ENCODE data around the gene L1CAM. TPM values are rescaled to one million over a fixed set of nuclear protein-coding genes. Genes with fewer than 3 reads are reported as not detected.

L1CAM gene
- polyA plus RNA-seq, 3 donors from 2014 or later = not detected

DNA sequence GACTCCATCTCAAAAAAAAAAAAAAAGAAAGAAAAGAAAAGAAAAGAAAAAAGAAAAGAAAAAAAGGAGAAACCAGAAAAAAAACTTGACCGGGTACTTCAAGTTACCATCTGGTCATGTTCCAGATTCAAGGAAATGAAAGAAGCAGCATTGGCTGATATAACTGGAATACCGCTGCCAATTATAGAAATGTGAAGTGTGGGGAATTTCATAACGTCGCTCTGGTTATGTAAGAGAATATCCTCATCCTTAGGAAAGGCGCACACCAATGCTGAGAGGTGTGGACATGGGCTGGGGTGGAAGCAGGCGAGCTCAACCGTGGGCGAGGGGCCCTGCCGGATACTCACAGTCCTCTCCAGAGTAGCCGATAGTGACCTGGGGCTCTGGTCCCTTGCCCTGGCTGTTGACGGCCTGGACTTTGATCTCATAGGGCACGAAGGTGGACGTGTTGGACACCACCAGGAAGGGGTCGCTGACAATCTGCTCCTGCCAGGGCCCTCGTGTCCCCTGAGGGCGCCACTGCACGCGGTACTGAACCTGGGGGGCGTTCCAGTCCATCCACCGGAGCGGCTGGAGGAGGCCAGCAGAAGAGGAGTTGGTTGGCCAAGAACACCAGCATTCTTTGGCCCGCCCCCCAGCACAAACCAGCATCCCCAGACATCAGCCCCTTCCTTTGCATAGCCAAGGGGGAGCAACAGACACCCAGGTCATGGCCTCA is 19.5 kb downstream of the L1CAM start:
- H3K4me1 Mint-ChIP-seq = no peaks in the 10 kb centered on the region
- H3K9me3 Mint-ChIP-seq = no peaks in the 10 kb centered on the region
- H3K27ac Mint-ChIP-seq = no peak overlapping the region
- no peaks in the 10 kb centered on the region for H3K36me3 Mint-ChIP-seq
- no peak for DNase-seq
- H3K4me3 Mint-ChIP-seq = no peak overlapping the region
- peaks cover 0 to 4% (median 0%) of the 10 kb centered on the region in 3 donors for H3K27me3 Mint-ChIP-seq (ENCODE audit: low read depth in 3 of 3)

GRCh38 chrX:153865685-153866084 is 20.3 kb downstream of the L1CAM start:
- Mint-ChIP-seq H3K9me3 (no peaks in the 10 kb centered on the region), H3K4me3 (no peak overlapping the region)

GRCh38 chrX:153865321-153865580 is 20.7 kb downstream of the L1CAM start:
- no peak overlapping the region for H3K4me3 Mint-ChIP-seq
- H3K4me1 Mint-ChIP-seq = no peaks in the 10 kb centered on the region
- peaks cover 0 to 3% (median 0%) of the 10 kb centered on the region in 3 donors for H3K27me3 Mint-ChIP-seq (ENCODE audit: low read depth in 3 of 3)
- H3K36me3 Mint-ChIP-seq = no peaks in the 10 kb centered on the region
- H3K9me3 Mint-ChIP-seq = no peaks in the 10 kb centered on the region
- H3K27ac Mint-ChIP-seq = no peak overlapping the region
- DNase-seq = no peak

More at GRCh38 chrX:153865685-153866084, 20.3 kb downstream of the L1CAM start:
- Mint-ChIP-seq H3K4me1 (no peaks in the 10 kb centered on the region), H3K27ac (no peak overlapping the region), H3K36me3 (no peaks in the 10 kb centered on the region), H3K27me3 (ENCODE audit: low read depth in 3 of 3) (peaks cover 0 to 5% (median 0%) of the 10 kb centered on the region in 3 donors)
- DNase-seq = no peak

DNA sequence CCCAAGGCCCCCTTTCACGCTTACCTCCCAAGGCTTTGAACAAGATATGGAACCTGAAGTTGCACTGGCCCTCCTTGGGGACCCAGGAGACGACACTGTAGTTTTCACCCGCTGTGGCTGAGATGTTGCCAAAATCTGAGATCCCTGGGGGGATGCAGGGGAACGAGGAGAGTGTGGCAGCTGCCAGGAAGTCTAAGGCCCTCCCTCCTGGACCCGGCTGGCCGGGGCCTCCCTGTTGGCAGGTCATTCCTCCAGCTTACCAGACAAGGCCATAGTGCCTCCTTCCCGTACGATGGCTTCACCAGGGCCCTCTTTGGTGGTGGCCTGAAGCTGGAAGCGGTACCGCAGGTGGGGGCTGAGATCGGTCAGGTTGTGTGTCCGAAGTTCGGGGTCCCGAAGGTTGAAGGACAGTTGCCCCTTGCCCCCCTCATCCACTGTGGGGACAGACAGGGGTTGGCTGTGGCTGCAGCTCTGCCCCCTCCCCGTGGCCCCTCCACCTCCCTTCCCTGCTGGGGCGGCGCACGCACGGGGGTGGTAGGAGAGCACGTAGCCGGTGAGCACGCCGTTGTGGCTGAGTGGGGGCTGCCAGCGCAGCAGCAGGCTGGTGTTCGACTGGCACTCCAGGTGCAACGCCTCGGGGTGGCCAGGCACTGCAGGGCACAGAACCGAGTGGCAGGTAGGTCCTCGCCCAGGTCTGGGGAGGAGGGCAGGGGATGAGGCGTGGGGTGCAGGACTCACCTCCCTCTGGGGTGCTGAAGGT is 21.2 kb downstream of the L1CAM start:
- Mint-ChIP-seq H3K27ac (no peak overlapping the region), H3K27me3 (ENCODE audit: low read depth in 3 of 3) (peaks cover 0 to 3% (median 2%) of the 10 kb centered on the region in 3 donors), H3K36me3 (no peaks in the 10 kb centered on the region), H3K4me1 (no peaks in the 10 kb centered on the region), H3K4me3 (no peak overlapping the region), H3K9me3 (no peaks in the 10 kb centered on the region)
- no peak for DNase-seq

DNA sequence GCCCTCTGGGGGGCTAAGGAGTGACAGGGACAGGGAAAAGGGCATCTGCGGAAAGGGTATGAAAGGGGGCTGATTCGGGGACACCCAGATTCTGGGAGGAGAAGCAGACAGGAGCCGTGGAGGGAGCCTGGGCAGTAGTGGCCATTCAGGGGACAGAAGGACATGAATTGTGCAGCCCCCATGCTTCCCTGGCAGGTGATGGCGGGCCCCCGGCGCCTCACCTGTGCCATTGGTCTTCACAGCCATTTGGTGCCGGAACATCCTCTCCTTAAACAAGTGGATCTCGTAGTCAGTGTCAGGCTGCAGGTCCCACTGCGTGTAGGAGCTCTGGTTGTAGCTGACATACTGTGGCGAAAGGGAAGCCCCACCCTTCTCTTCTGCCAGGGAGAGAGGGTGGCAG is 21.9 kb downstream of the L1CAM start:
- H3K4me3 Mint-ChIP-seq = no peak overlapping the region
- DNase-seq = no peak
- no peaks in the 10 kb centered on the region for H3K36me3 Mint-ChIP-seq
- H3K9me3 Mint-ChIP-seq = no peaks in the 10 kb centered on the region
- H3K27me3 Mint-ChIP-seq (ENCODE audit: low read depth in 3 of 3) = peaks cover 0 to 7% (median 5%) of the 10 kb centered on the region in 3 donors
- no peak overlapping the region for H3K27ac Mint-ChIP-seq
- no peaks in the 10 kb centered on the region for H3K4me1 Mint-ChIP-seq

- H3K9me3 Mint-ChIP-seq = no peaks in the 10 kb centered on the region
- no peaks in the 10 kb centered on the region for H3K36me3 Mint-ChIP-seq
- H3K4me1 Mint-ChIP-seq = no peaks in the 10 kb centered on the region
- H3K27me3 Mint-ChIP-seq (ENCODE audit: low read depth in 3 of 3) = peaks cover 0 to 7% (median 5%) of the 10 kb centered on the region in 3 donors
- H3K4me3 Mint-ChIP-seq = no peak overlapping the region
- H3K27ac Mint-ChIP-seq = no peak overlapping the region
- no peak for DNase-seq
Observed at GRCh38 chrX:153863251-153863991, 22.6 kb downstream of the L1CAM start.

DNA sequence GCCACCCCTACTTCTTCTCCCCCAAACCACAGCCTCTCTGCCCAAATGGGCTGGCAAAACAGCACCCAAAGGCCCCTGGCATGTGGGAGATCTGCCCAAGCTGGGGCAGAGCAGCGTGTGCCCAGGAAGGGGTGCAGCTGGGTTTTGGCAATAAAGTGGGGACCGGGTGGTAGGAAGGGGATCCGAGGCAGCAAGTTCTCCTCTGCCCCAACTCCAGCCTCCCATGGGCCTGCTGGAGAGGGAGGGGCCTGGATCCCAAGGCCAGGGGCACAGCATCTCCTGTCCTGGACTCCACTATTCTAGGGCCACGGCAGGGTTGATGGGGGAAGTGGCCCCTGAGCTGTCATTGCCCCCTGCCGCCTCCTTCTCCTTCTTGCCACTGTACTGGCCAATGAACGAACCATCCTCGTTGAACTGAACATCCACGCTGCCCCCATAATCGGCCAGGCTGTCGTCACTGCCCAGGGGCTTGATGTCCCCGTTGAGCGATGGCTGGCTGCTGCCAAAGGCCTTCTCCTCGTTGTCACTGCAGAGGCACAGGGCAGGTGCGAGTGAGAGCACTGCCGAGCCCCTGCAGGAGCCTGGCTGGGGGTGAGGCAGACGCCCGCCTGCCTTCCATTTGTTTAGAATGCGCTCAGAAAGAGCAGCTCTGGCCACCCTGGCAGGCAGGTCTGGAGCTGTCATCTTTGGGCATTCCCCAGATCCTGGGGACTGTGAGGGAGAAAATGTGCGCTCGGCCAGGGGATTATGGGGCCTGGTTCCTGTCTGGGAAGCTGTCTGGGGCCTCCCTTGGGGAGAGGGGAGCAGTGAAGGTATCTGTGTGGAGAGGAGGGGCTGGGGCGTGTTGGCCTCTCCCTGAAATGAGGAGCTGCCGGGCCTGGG is 23.4 kb downstream of the L1CAM start:
- H3K27me3 Mint-ChIP-seq (ENCODE audit: low read depth in 3 of 3) = peaks cover 4 to 8% (median 7%) of the 10 kb centered on the region in 3 donors
- H3K9me3 Mint-ChIP-seq = no peaks in the 10 kb centered on the region
- H3K27ac Mint-ChIP-seq = no peak overlapping the region
- no peak overlapping the region for H3K4me3 Mint-ChIP-seq
- peaks cover 4 to 5% of the 10 kb centered on the region in 2 donors for H3K4me1 Mint-ChIP-seq
- H3K36me3 Mint-ChIP-seq = no peaks in the 10 kb centered on the region
- DNase-seq = no peak

DNA sequence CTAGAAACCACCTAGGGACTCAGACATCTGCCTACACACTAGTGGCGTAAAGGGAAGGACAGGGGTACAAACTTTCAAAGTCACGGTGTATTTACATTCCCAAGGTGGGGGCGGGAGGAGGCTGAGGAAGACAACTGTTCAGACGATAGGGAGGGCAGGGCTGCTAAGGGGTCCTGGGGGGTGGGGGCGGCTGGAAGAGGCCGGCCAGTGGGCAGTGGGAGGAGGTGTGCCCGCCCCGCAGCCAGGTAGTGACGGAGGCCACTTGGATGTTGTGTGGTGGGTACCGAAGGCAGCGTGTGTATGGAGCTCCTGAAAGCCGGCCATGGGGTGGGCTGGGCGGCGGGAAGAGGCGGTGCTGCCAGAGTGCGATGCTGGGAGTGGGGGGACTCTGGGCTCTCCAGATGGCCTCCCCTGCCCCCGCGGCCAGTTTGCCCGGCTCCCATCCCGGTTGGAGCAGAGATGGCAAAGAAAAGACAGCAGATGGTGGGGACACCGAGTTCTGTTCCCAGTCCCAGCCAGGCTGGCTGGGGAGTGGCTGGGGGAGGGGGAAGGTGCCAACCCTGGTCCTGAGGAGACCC is 24.2 kb downstream of the L1CAM start:
- no peaks in the 10 kb centered on the region for H3K36me3 Mint-ChIP-seq
- no peak for DNase-seq
- no peak overlapping the region for H3K27ac Mint-ChIP-seq
- peaks cover 10 to 12% of the 10 kb centered on the region in 2 donors for H3K4me1 Mint-ChIP-seq
- H3K4me3 Mint-ChIP-seq = no peak overlapping the region
- peaks cover 7 to 12% (median 7%) of the 10 kb centered on the region in 3 donors for H3K27me3 Mint-ChIP-seq (ENCODE audit: low read depth in 3 of 3)
- no peaks in the 10 kb centered on the region for H3K9me3 Mint-ChIP-seq

GRCh38 chrX:153861151-153861550 is 24.8 kb downstream of the L1CAM start:
- H3K4me1 Mint-ChIP-seq = peaks cover 17 to 19% of the 10 kb centered on the region in 2 donors
- no peaks in the 10 kb centered on the region for H3K36me3 Mint-ChIP-seq
- H3K4me3 Mint-ChIP-seq = no peak overlapping the region
- H3K27me3 Mint-ChIP-seq (ENCODE audit: low read depth in 3 of 3) = peaks cover 7 to 13% (median 9%) of the 10 kb centered on the region in 3 donors
- H3K27ac Mint-ChIP-seq = no peak overlapping the region
- no peak for DNase-seq
- no peaks in the 10 kb centered on the region for H3K9me3 Mint-ChIP-seq

DNA sequence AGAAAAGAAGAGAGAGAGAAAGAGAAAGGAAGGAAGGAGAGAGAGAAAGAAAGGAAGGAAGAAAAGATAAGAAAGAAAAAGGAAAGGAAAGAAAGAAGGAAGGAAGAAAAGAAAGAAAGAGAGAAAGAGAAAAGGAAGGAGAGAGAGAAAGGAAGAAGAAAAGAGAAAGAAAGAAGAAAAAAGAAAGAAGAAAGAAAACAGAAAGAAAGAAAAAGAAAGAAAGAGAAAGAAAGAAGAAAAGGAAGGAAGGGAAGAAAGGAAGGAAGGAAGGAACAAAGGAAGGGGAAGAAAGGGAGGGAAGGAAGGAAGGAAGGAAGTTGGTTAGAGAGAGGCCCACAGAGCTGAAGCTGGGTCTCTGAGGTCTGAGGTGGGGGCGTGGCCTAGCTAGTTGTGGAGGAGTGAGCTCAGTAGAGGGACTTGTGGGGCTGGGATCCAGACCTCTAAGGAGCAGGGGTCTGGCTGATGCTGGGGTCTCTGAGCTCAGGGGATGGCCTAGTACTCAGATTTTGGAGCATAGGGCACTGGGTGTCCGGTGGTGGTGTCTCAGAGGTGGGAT is 28.5 kb downstream of the L1CAM start:
- no peak for DNase-seq
- no peak overlapping the region for H3K27ac Mint-ChIP-seq
- H3K9me3 Mint-ChIP-seq = no peaks in the 10 kb centered on the region
- H3K27me3 Mint-ChIP-seq (ENCODE audit: low read depth in 3 of 3) = peaks cover 9 to 24% (median 10%) of the 10 kb centered on the region in 3 donors
- H3K4me1 Mint-ChIP-seq = peaks cover 20% of the 10 kb centered on the region in 2 donors
- H3K36me3 Mint-ChIP-seq = no peaks in the 10 kb centered on the region
- no peak overlapping the region for H3K4me3 Mint-ChIP-seq

- no peaks in the 10 kb centered on the region for H3K36me3 Mint-ChIP-seq
- DNase-seq = no peak
- peaks cover 7 to 28% (median 11%) of the 10 kb centered on the region in 3 donors for H3K27me3 Mint-ChIP-seq (ENCODE audit: low read depth in 3 of 3)
Observed at GRCh38 chrX:153854702-153855101, 31.3 kb downstream of the L1CAM start.

DNA sequence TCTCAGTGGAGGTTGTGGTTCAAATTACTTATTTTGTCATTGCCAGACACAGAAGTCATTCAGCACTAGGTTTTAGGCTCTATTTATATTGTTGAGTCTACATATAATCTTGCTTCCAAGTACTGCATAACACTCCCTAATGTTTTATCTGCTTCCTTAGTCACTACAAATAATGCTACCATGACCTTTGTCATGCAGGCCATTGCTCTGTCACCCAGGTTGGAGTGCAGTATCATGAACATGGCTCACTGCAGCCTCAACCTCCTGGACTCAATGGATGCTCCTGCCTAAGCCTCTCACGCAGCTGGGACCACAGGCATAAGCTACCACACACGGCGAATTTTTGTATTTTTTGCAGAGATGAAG is 32.1 kb downstream of the L1CAM start:
- no peak for DNase-seq
- Mint-ChIP-seq H3K27me3 (ENCODE audit: low read depth in 3 of 3) (peaks cover 4 to 27% (median 11%) of the 10 kb centered on the region in 3 donors), H3K4me3 (no peak overlapping the region), H3K27ac (no peak overlapping the region), H3K9me3 (no peaks in the 10 kb centered on the region), H3K4me1 (peaks cover 20% of the 10 kb centered on the region in 2 donors), H3K36me3 (no peaks in the 10 kb centered on the region)

More at GRCh38 chrX:153854702-153855101, 31.3 kb downstream of the L1CAM start:
- Mint-ChIP-seq H3K4me3 (no peak overlapping the region), H3K4me1 (peaks cover 20% of the 10 kb centered on the region in 2 donors), H3K9me3 (no peaks in the 10 kb centered on the region), H3K27ac (no peak overlapping the region)
